SU-DHL-6 (cell line): ENCODE results near the gene MEN1.
A peak's percentile ranks its signal among the peaks of the same experiment; 100 is the strongest.

Source experiments
- EZH2phosphoT487 ChIP-seq: fragments of 200-600 bp; sonication (generic), shearing (Covaris generic); conservative IDR thresholded peaks from 2 replicates; pipeline ENCODE4 v1.6.1; 2018; ENCODE audit warnings: mild to moderate bottlenecking, antibody characterized with exemption, low read length, moderate library complexity, mixed read lengths
- TF ChIP-seq, protein P1 (sequence below): fragments of 200-600 bp; sonication (generic); IDR thresholded peaks from one replicate; pipeline ENCODE4 v1.5.1; 2017; ENCODE audit warnings: antibody characterized with exemption, mild to moderate bottlenecking, low read length, moderate library complexity; ENCODE audit not compliant: insufficient read depth, poor library complexity, severe bottlenecking

- TF ChIP-seq, protein P1, sequence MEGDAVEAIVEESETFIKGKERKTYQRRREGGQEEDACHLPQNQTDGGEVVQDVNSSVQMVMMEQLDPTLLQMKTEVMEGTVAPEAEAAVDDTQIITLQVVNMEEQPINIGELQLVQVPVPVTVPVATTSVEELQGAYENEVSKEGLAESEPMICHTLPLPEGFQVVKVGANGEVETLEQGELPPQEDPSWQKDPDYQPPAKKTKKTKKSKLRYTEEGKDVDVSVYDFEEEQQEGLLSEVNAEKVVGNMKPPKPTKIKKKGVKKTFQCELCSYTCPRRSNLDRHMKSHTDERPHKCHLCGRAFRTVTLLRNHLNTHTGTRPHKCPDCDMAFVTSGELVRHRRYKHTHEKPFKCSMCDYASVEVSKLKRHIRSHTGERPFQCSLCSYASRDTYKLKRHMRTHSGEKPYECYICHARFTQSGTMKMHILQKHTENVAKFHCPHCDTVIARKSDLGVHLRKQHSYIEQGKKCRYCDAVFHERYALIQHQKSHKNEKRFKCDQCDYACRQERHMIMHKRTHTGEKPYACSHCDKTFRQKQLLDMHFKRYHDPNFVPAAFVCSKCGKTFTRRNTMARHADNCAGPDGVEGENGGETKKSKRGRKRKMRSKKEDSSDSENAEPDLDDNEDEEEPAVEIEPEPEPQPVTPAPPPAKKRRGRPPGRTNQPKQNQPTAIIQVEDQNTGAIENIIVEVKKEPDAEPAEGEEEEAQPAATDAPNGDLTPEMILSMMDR, result peak; percentile 87
- no peak for TF ChIP-seq EZH2phosphoT487
These were observed 42.7 kb downstream of the MEN1 start for GRCh38 chr11:64767344-64768299.
